Measurements from ENCODE around the gene LRRC3B. TPM values are rescaled to one million over a fixed set of nuclear protein-coding genes. Genes with fewer than 3 reads are reported as not detected.

The LRRC3B gene
- total and polyA plus RNA-seq, 7 donors: under 0.01 to 1.1 (median 0.41) TPM; not detected in 2

- 77 to 78% methylated on average over 4 of the region's 4 CpGs for WGBS, 2 donors
- H3K4me1 ChIP-seq: no peaks in the 10 kb centered on the region
- DNase-seq: no peak
- H3K27me3 ChIP-seq: no peaks in the 10 kb centered on the region
- no peak for TF ChIP-seq EP300 (IDR thresholded peaks at IDR 0.05)
- TF ChIP-seq CTCF (IDR thresholded peaks at IDR 0.05): no peak
- TF ChIP-seq POLR2AphosphoS5 (IDR thresholded peaks at IDR 0.05): no peak
- no peak for TF ChIP-seq POLR2A (IDR thresholded peaks at IDR 0.05)
- H3K27ac ChIP-seq: no peak overlapping the region
- intact Hi-C loops (cut with DNase I): no loop called here
- no peak overlapping the region for H3K4me3 ChIP-seq
- H3K9me3 ChIP-seq: no peaks in the 10 kb centered on the region
- H3K36me3 ChIP-seq: no peaks in the 10 kb centered on the region
These were observed 64.9 kb downstream of the LRRC3B start for GRCh38 chr3:26687466-26687865.

DNA sequence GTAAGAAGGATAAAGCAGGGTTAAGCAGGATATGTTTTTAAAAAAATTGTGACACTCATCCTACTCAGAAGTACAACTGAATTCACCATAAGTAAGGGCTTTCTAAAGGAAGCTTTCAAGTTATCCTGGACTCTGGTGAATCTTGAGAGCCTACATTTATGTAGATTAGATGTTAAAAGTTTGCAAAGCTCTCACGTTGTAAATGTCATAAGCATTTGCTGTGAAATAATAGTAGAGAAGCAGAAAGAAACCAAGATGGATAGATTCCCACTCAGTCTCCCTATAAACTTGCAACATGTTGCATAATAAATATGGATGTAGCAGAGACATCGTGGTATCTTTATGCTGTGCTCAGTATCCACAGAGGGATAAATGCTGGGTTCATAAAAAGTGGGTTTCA lies 77.0 kb downstream of the LRRC3B start:
- no peaks in the 10 kb centered on the region for H3K36me3 ChIP-seq
- whole genome bisulfite sequencing, 2 donors: 57 to 71% methylated on average over 2 of the region's 2 CpGs
- H3K4me3 ChIP-seq: no peak overlapping the region
- no peaks in the 10 kb centered on the region for H3K27me3 ChIP-seq
- H3K9me3 ChIP-seq: no peaks in the 10 kb centered on the region
- TF ChIP-seq POLR2A (IDR thresholded peaks at IDR 0.05) (no peak), POLR2AphosphoS5 (IDR thresholded peaks at IDR 0.05) (no peak), EP300 (IDR thresholded peaks at IDR 0.05) (no peak), CTCF (IDR thresholded peaks at IDR 0.05) (no peak)
- intact Hi-C loops (cut with DNase I): no loop called here
- no peak for DNase-seq
- H3K27ac ChIP-seq: no peak overlapping the region
- no peaks in the 10 kb centered on the region for H3K4me1 ChIP-seq

DNA sequence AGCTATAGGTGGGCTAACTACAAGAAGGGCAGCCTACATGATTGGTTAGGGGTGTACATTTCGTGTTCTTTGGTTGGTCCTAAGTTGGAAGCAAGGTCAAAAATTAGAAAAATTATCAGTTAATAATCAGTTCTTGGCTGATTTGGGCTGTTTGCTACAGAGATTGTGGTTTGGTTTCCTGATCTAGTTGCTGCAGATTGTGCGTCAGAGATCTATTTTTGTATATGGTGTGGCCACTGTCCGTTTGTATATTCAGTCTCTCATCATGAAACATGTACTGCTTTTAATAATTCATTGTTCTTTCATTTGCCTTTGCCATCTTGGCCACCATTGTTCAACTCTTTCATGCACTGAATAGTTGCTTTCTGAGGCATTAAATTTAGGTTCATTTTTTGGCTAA lies 80.9 kb downstream of the LRRC3B start:
- Histone ChIP-seq H3K4me1 (no peaks in the 10 kb centered on the region), H3K27ac (no peak overlapping the region), H3K27me3 (no peaks in the 10 kb centered on the region), H3K36me3 (no peaks in the 10 kb centered on the region), H3K9me3 (no peaks in the 10 kb centered on the region), H3K4me3 (no peak overlapping the region)
- no peak for TF ChIP-seq POLR2A (IDR thresholded peaks at IDR 0.05)
- TF ChIP-seq CTCF (IDR thresholded peaks at IDR 0.05): no peak
- TF ChIP-seq POLR2AphosphoS5 (IDR thresholded peaks at IDR 0.05): no peak
- TF ChIP-seq EP300 (IDR thresholded peaks at IDR 0.05): no peak
- intact Hi-C loops (cut with DNase I): no loop called here
- 63 to 72% methylated on average over 3 of the region's 3 CpGs for WGBS, 2 donors
- DNase-seq: no peak

- Histone ChIP-seq H3K27ac (no peak overlapping the region), H3K4me1 (no peaks in the 10 kb centered on the region), H3K36me3 (no peaks in the 10 kb centered on the region), H3K4me3 (no peak overlapping the region), H3K27me3 (no peaks in the 10 kb centered on the region), H3K9me3 (no peaks in the 10 kb centered on the region)
- intact Hi-C loops (cut with DNase I): no loop called here
- 81 to 88% methylated on average over 2 of the region's 2 CpGs for WGBS, 2 donors
- DNase-seq: no peak
- no peak for TF ChIP-seq CTCF (IDR thresholded peaks at IDR 0.05)
- TF ChIP-seq EP300 (IDR thresholded peaks at IDR 0.05): no peak
- TF ChIP-seq POLR2A (IDR thresholded peaks at IDR 0.05): no peak
- no peak for TF ChIP-seq POLR2AphosphoS5 (IDR thresholded peaks at IDR 0.05)
These were observed 82.2 kb downstream of the LRRC3B start for GRCh38 chr3:26704736-26705135.

DNA sequence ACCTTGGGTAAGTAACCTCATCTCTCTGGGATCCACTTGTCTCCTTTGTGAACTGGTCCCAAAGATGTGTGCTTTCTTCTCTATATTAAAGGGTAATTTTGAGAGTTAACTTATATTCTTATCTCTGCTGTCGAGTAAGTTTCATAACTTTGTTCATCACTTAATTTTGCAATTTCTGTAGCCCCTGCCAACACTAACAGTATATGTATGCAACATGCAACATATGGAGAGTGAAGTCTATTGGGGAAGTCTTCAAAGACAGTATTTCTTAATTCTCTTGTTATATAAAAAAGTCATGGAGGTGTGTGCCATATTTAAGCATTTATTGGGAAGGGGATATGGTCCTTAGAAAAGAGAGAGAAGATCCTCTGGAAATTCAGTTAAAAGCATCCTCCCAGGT lies 85.9 kb downstream of the LRRC3B start:
- no peaks in the 10 kb centered on the region for H3K36me3 ChIP-seq
- no peaks in the 10 kb centered on the region for H3K9me3 ChIP-seq
- DNase-seq: no peak
- 78 to 84% methylated on average over 1 of the region's 1 CpG for WGBS, 2 donors
- no peak overlapping the region for H3K27ac ChIP-seq
- no peaks in the 10 kb centered on the region for H3K27me3 ChIP-seq
- intact Hi-C loops (cut with DNase I): no loop called here
- H3K4me1 ChIP-seq: peaks cover 0 to 3% (median 0%) of the 10 kb centered on the region in 4 donors
- TF ChIP-seq CTCF (IDR thresholded peaks at IDR 0.05): no peak
- no peak for TF ChIP-seq POLR2AphosphoS5 (IDR thresholded peaks at IDR 0.05)
- no peak for TF ChIP-seq POLR2A (IDR thresholded peaks at IDR 0.05)
- TF ChIP-seq EP300 (IDR thresholded peaks at IDR 0.05): no peak
- no peak overlapping the region for H3K4me3 ChIP-seq
